Measurements from ENCODE around the gene RPIA. TPM values are rescaled to one million over a fixed set of nuclear protein-coding genes. Genes with fewer than 3 reads are reported as not detected.
"Not testable (repeated sequence)": the region's sequence is repeated elsewhere in the genome, so short reads cannot be mapped to it uniquely, and the experiment has no call there.

Gene RPIA
- total RNA-seq, 1 donor, result 13.2 TPM

GRCh38 chr2:88729061-88729745, 37.7 kb downstream of the RPIA start:
- peak in 2 of 3 donors; percentile 41 to 60 for DNase-seq (ENCODE audit: low read depth in 2 of 3, low spot score in 2 of 3)

GRCh38 chr2:88733155-88733902, 41.9 kb downstream of the RPIA start:
- no peak for DNase-seq (ENCODE audit: low read depth in 2 of 3, low spot score in 2 of 3)

GRCh38 chr2:88735133-88735532, 43.7 kb downstream of the RPIA start:
- no peak for DNase-seq (ENCODE audit: low read depth in 2 of 3, low spot score in 2 of 3)

GRCh38 chr2:88735853-88736252, 44.4 kb downstream of the RPIA start:
- DNase-seq (ENCODE audit: low read depth in 2 of 3, low spot score in 2 of 3), result peak in 2 of 3 donors; percentile 15 to 26

- DNase-seq (ENCODE audit: low read depth in 2 of 3, low spot score in 2 of 3), result no peak
These were observed 45.0 kb downstream of the RPIA start for GRCh38 chr2:88736437-88736836.

- DNase-seq (ENCODE audit: low read depth in 2 of 3, low spot score in 2 of 3), result peak in 2 of 3 donors; percentile 49 to 75
These were observed 45.9 kb downstream of the RPIA start for GRCh38 chr2:88737385-88737784.

- no peak for DNase-seq (ENCODE audit: low read depth in 2 of 3, low spot score in 2 of 3)
These were observed 46.8 kb downstream of the RPIA start for GRCh38 chr2:88738271-88738670.

- peak; percentile 44 to 82 (median 65) for DNase-seq (ENCODE audit: low read depth in 2 of 3, low spot score in 2 of 3)
These were observed 48.6 kb downstream of the RPIA start for GRCh38 chr2:88739985-88740600.

GRCh38 chr2:88746929-88747490, 55.5 kb downstream of the RPIA start:
- DNase-seq (ENCODE audit: low read depth in 2 of 3, low spot score in 2 of 3), result no peak

GRCh38 chr2:88747990-88748389, 56.5 kb downstream of the RPIA start:
- no peak for DNase-seq (ENCODE audit: low read depth in 2 of 3, low spot score in 2 of 3)

- DNase-seq (ENCODE audit: low read depth in 2 of 3, low spot score in 2 of 3), result no peak
These were observed 60.3 kb downstream of the RPIA start for GRCh38 chr2:88751768-88752167.

- DNase-seq (ENCODE audit: low read depth in 2 of 3, low spot score in 2 of 3), result peak in 2 of 3 donors; percentile 45 to 60
These were observed 62.5 kb downstream of the RPIA start for GRCh38 chr2:88753833-88754584.

- DNase-seq (ENCODE audit: low read depth in 2 of 3, low spot score in 2 of 3), result peak in 2 of 3 donors; percentile 64 to 85
These were observed 63.3 kb downstream of the RPIA start for GRCh38 chr2:88754585-88755320.

- DNase-seq (ENCODE audit: low read depth in 2 of 3, low spot score in 2 of 3), result no peak
These were observed 64.4 kb downstream of the RPIA start for GRCh38 chr2:88755836-88756235.

- no peak for DNase-seq (ENCODE audit: low read depth in 2 of 3, low spot score in 2 of 3)
These were observed 65.6 kb downstream of the RPIA start for GRCh38 chr2:88757025-88757424.

GRCh38 chr2:88758702-88759101, 67.2 kb downstream of the RPIA start:
- DNase-seq (ENCODE audit: low read depth in 2 of 3, low spot score in 2 of 3), result not testable (repeated sequence)

GRCh38 chr2:88760819-88761598, 69.5 kb downstream of the RPIA start:
- no peak for DNase-seq (ENCODE audit: low read depth in 2 of 3, low spot score in 2 of 3)

- DNase-seq (ENCODE audit: low read depth in 2 of 3, low spot score in 2 of 3), result no peak
These were observed 72.8 kb downstream of the RPIA start for GRCh38 chr2:88764141-88764849.

- peak in 1 of 3 donors; percentile 12 for DNase-seq (ENCODE audit: low read depth in 2 of 3, low spot score in 2 of 3)
These were observed 73.3 kb downstream of the RPIA start for GRCh38 chr2:88764850-88765153.

Measured in hematopoietic multipotent progenitor cell (in vitro differentiated cells).